GM12878 (cell line): Measurements from ENCODE around the gene DLG2. TPM values are rescaled to one million over a fixed set of nuclear protein-coding genes. Genes with fewer than 3 reads are reported as not detected.

Source experiments
- ATAC-seq: fragments of 200-7000 bp; cut with Tn5 transposase; 3 replicates; pipeline ENCODE4 v1.9.1; 2020; ENCODE audit warnings: mild to moderate bottlenecking, moderate library complexity
- BruUV-seq: library from RNA; stranded (reverse); fragments of 400-500 nt; replicated peaks from 2 replicates; lab custom pipeline; 2021; lab: Mats Ljungman, UMichigan
- CTCF ChIA-PET: fragments of 300-600 bp; sonication (Branson Sonifier 250); formaldehyde crosslinking; extraction: SDS; loops from one replicate; lab custom pipeline; 2021; ENCODE audit warnings: inconsistent platforms; lab: Yijun Ruan, JAX
- POLR2A ChIA-PET: fragments of 350-600 bp; formaldehyde crosslinking; extraction: SDS; loops from one replicate; lab custom pipeline; 2021; ENCODE audit warnings: inconsistent platforms; lab: Charles Lee
- RAD21 ChIA-PET: fragments of 300-600 bp; sonication (Branson Sonifier 250); formaldehyde crosslinking; loops from one replicate; lab custom pipeline; 2023; ENCODE audit warnings: antibody characterized with exemption; ENCODE audit not compliant: unreplicated experiment; lab: Charles Lee
- SMC1A ChIA-PET: fragments of 300-600 bp; sonication (Branson Sonifier 250); formaldehyde crosslinking; loops from one replicate; lab custom pipeline; 2023; ENCODE audit not compliant: unreplicated experiment, uncharacterized antibody; lab: Charles Lee
- DNase-seq: peaks from one replicate; pipeline ENCODE4 v3.0.0-alpha.2; 2011; ENCODE audit warnings: low read depth, low spot score
- FAIRE-seq: peaks from 3 replicates; lab custom pipeline; 2011; peaks lifted over from hg19 to GRCh38; lab: Jason Lieb, UNC
- H2AFZ ChIP-seq: 2 replicates; pipeline ENCODE4 v1.6.0; 2011; ENCODE audit warnings: low read depth, low read length, control low read depth; ENCODE audit not compliant: control insufficient read depth
- H3K27ac ChIP-seq: 2 replicates; pipeline ENCODE4 v1.5.1; 2011; ENCODE audit warnings: control low read depth; ENCODE audit not compliant: control insufficient read depth, insufficient read depth
- H3K27me3 ChIP-seq, 2 experiments: replicated peaks in 1 of 2; 2 replicates each; pipeline versions ENCODE4 v1.6.0 to v1.6.1; 2011; ENCODE audit warnings: low read length in 1 of 2; ENCODE audit not compliant: control insufficient read depth in 2 of 2, insufficient read depth in 2 of 2
- H3K36me3 ChIP-seq, 2 experiments: 2 replicates each; pipeline ENCODE4 v1.5.1; 2011; ENCODE audit warnings: low read length in 1 of 2; ENCODE audit not compliant: control insufficient read depth in 2 of 2, insufficient read depth in 2 of 2
- H3K4me1 ChIP-seq: 2 replicates; pipeline ENCODE4 v1.6.1; 2011; ENCODE audit warnings: mild to moderate bottlenecking, low read length, moderate library complexity, mixed read lengths; ENCODE audit not compliant: control insufficient read depth, insufficient read depth
- H3K4me2 ChIP-seq: 2 replicates; pipeline ENCODE4 v1.6.0; 2011; ENCODE audit warnings: control low read depth; ENCODE audit not compliant: control insufficient read depth, insufficient read depth
- H3K4me3 ChIP-seq: fragments of 200-600 bp; sonication (generic); 2 replicates; pipeline ENCODE4 v1.5.1; 2016
- H3K79me2 ChIP-seq: 2 replicates; pipeline ENCODE4 v1.6.0; 2011; ENCODE audit warnings: low read length; ENCODE audit not compliant: control insufficient read depth, insufficient read depth
- H3K9ac ChIP-seq: 2 replicates; pipeline ENCODE4 v1.8.0; 2011; ENCODE audit warnings: low read length, control low read depth, mixed read lengths; ENCODE audit not compliant: control insufficient read depth, insufficient read depth
- H3K9me3 ChIP-seq: replicated peaks from 3 replicates; pipeline ENCODE4 v1.5.1; 2011; ENCODE audit warnings: mild to moderate bottlenecking, low read length; ENCODE audit not compliant: control insufficient read depth, insufficient read depth
- H4K20me1 ChIP-seq: 2 replicates; pipeline ENCODE4 v1.6.0; 2011; ENCODE audit not compliant: control insufficient read depth, insufficient read depth
- CHD4 ChIP-seq: fragments of 200-600 bp; sonication (generic); IDR thresholded peaks from 2 replicates; pipeline ENCODE4 v1.6.1; 2016; ENCODE audit warnings: mild to moderate bottlenecking
- CREM ChIP-seq: IDR thresholded peaks from 2 replicates; pipeline ENCODE4 v1.6.1; 2014; ENCODE audit warnings: antibody characterized with exemption, low read depth
- NBN ChIP-seq: fragments of 450-650 bp; IDR thresholded peaks from 2 replicates; pipeline ENCODE4 v1.6.1; 2016
- NR2F1 ChIP-seq: fragments of 450-650 bp; conservative IDR thresholded peaks from 2 replicates; pipeline ENCODE4 v1.6.1; 2017; ENCODE audit warnings: mild to moderate bottlenecking
- PML ChIP-seq: IDR thresholded peaks from 2 replicates; pipeline ENCODE4 v1.6.1; 2012; ENCODE audit warnings: low read length, inconsistent platforms
- POU2F2 ChIP-seq: IDR thresholded peaks from 3 replicates; pipeline ENCODE4 v1.6.1; 2011; ENCODE audit warnings: low read depth, mild to moderate bottlenecking, low read length, borderline replicate concordance
- RCOR1 ChIP-seq: conservative IDR thresholded peaks from 2 replicates; pipeline ENCODE4 v1.6.1; 2012; ENCODE audit warnings: low read depth, low read length, improper control_type of control experiment
- STAT1 ChIP-seq: fragments of 450-650 bp; conservative IDR thresholded peaks from 2 replicates; pipeline ENCODE4 v1.6.1; 2014; ENCODE audit warnings: antibody characterized with exemption, mild to moderate bottlenecking
- STAT3 ChIP-seq: IDR thresholded peaks from 2 replicates; pipeline ENCODE4 v1.6.1; 2011; ENCODE audit warnings: low read depth, low read length, improper control_type of control experiment
- YBX1 ChIP-seq: fragments of 450-650 bp; IDR thresholded peaks from 2 replicates; pipeline ENCODE4 v1.6.1; 2016; ENCODE audit warnings: antibody characterized with exemption
- YY1 ChIP-seq: IDR thresholded peaks from 2 replicates; pipeline ENCODE4 v1.6.1; 2011; ENCODE audit warnings: low read depth, mild to moderate bottlenecking, low read length
- ZNF384 ChIP-seq: IDR thresholded peaks from 2 replicates; pipeline ENCODE4 v1.6.1; 2012; ENCODE audit warnings: low read depth, mild to moderate bottlenecking, low read length, improper control_type of control experiment, borderline replicate concordance
- ZNF622 ChIP-seq: fragments of 450-650 bp; IDR thresholded peaks from 2 replicates; pipeline ENCODE4 v1.6.1; 2017; ENCODE audit warnings: mild to moderate bottlenecking, inconsistent platforms
- WGBS: methylation state at CpG from one replicate; pipeline ENCODE4 v1.1.6; 2016; ENCODE audit warnings: low lambda C conversion rate; ENCODE audit not compliant: insufficient replicate concordance, insufficient coverage; ENCODE audit errors: missing lambda C conversion rate; 5-methylcytosine and 5-hydroxymethylcytosine counted together
- in situ Hi-C: fragments of 300-500 bp; cut with MboI; formaldehyde crosslinking; loops from 9 replicates; pipeline ENCODE4 v1.14.3; 2018; ENCODE audit warnings: mixed read lengths
- intact Hi-C: fragments of 100-400 bp; cut with micrococcal nuclease; formaldehyde crosslinking; loops from one replicate; pipeline ENCODE4 v1.14.2; 2022; ENCODE audit not compliant: unreplicated experiment
- polyA plus RNA-seq, 11 experiments: library from polyadenylated mRNA; depleted of rRNA in 4 of 11; unstranded in 6 of 11; stranded (reverse) in 5 of 11; fragments of >200 nt; fragmentation: Nextera tagmentation in 4 of 11; fragmentation: Illumina TruSeq in 1 of 11; extraction: Ambion mirVana in 4 of 11; extraction: Trizol in 1 of 11; gene quantifications; 1 replicate in 1 of 11; 2 replicates in 10 of 11; pipeline versions ENCODE4 v1.2.1 to v1.2.3, GENCODE V29; 2011 to 2016; ENCODE audit warnings: inconsistent platforms in 2 of 11, missing spikeins in 2 of 11, low read depth in 1 of 11
- total RNA-seq, 4 experiments: library from RNA; depleted of rRNA in 3 of 4; stranded (reverse); fragments of >200 nt in 3 of 4; fragmentation: Illumina TruSeq in 1 of 4; extraction: Trizol in 1 of 4; gene quantifications; 2 replicates each; pipeline versions ENCODE4 v1.2.1 to v1.2.3, GENCODE V29; 2013 to 2021
- TF ChIP-seq, protein P1 (sequence below): IDR thresholded peaks from 2 replicates; pipeline ENCODE4 v1.6.1; 2012; ENCODE audit warnings: improper control_type of control experiment, low read depth, low read length; ENCODE audit not compliant: insufficient replicate concordance
- TF ChIP-seq, protein P2 (sequence below): fragments of 450-650 bp; IDR thresholded peaks from 2 replicates; pipeline ENCODE4 v1.6.1; 2017; ENCODE audit warnings: mild to moderate bottlenecking

Gene DLG2
- total and polyA plus RNA-seq, 10 of the 15 experiments (the other 5 are each of a cell fraction or from before 2014, with no cell fraction given), result 0.09 to 0.98 (median 0.35) TPM

DNA sequence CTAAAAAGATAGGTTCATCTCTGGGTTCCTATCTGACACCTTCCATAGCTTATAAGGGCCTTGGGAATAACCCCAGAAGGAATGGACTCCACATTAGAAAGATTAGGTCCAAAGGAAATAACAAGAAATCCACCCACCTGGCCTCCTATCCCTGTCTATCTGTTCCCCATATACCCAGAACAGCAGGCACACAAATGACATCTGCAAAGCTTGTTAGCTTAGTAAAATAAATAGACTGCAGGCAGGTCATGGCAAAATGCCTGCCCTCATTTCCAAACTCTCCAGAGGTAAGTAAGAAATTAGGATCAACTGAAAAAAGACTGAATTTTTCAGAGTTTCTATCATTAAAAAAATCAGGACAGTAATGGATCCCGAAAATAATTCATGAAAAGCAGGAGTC, 489.5 kb downstream of the DLG2 start (continued):
- TF ChIP-seq, protein P1, sequence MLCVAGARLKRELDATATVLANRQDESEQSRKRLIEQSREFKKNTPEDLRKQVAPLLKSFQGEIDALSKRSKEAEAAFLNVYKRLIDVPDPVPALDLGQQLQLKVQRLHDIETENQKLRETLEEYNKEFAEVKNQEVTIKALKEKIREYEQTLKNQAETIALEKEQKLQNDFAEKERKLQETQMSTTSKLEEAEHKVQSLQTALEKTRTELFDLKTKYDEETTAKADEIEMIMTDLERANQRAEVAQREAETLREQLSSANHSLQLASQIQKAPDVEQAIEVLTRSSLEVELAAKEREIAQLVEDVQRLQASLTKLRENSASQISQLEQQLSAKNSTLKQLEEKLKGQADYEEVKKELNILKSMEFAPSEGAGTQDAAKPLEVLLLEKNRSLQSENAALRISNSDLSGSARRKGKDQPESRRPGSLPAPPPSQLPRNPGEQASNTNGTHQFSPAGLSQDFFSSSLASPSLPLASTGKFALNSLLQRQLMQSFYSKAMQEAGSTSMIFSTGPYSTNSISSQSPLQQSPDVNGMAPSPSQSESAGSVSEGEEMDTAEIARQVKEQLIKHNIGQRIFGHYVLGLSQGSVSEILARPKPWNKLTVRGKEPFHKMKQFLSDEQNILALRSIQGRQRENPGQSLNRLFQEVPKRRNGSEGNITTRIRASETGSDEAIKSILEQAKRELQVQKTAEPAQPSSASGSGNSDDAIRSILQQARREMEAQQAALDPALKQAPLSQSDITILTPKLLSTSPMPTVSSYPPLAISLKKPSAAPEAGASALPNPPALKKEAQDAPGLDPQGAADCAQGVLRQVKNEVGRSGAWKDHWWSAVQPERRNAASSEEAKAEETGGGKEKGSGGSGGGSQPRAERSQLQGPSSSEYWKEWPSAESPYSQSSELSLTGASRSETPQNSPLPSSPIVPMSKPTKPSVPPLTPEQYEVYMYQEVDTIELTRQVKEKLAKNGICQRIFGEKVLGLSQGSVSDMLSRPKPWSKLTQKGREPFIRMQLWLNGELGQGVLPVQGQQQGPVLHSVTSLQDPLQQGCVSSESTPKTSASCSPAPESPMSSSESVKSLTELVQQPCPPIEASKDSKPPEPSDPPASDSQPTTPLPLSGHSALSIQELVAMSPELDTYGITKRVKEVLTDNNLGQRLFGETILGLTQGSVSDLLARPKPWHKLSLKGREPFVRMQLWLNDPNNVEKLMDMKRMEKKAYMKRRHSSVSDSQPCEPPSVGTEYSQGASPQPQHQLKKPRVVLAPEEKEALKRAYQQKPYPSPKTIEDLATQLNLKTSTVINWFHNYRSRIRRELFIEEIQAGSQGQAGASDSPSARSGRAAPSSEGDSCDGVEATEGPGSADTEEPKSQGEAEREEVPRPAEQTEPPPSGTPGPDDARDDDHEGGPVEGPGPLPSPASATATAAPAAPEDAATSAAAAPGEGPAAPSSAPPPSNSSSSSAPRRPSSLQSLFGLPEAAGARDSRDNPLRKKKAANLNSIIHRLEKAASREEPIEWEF, result no peak
- TF ChIP-seq STAT1 (no peak), YY1 (no peak), PML (no peak), STAT3 (no peak)

DNA sequence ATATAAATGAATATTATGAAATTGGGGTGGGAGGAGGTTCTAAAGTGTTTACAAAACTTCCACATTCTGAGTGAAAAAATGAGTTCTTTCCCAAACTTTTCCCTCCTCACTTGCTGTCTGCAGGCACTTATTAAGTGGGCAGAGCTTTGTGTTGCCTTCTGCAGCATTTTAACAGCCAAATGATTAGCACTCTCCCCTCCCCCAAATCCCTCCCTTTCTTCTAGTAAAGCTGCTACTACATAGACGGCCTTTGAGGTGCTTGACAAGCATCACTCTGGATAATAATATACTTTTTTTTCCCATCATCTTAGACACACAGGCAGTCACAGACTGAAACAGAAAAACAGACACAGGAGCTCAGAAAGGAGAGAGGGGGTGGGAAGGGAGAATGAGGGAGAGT, 493.5 kb downstream of the DLG2 start:
- no peak for ATAC-seq
- POLR2A ChIA-PET, result no interaction called here
- no peak overlapping the region for H3K4me3 ChIP-seq
- H4K20me1 ChIP-seq, result no peaks in the 10 kb centered on the region
- H3K27me3 ChIP-seq, result no peaks in the 10 kb centered on the region
- intact Hi-C loops, result no loop called here
- no peak overlapping the region for H2AFZ ChIP-seq
- H3K27ac ChIP-seq, result no peak overlapping the region
- TF ChIP-seq CREM, result no peak
- no peak for TF ChIP-seq RCOR1
- no peak for TF ChIP-seq NR2F1
- no peak for TF ChIP-seq ZNF622
- TF ChIP-seq NBN, result no peak
- TF ChIP-seq YBX1, result no peak
- TF ChIP-seq, protein P2, sequence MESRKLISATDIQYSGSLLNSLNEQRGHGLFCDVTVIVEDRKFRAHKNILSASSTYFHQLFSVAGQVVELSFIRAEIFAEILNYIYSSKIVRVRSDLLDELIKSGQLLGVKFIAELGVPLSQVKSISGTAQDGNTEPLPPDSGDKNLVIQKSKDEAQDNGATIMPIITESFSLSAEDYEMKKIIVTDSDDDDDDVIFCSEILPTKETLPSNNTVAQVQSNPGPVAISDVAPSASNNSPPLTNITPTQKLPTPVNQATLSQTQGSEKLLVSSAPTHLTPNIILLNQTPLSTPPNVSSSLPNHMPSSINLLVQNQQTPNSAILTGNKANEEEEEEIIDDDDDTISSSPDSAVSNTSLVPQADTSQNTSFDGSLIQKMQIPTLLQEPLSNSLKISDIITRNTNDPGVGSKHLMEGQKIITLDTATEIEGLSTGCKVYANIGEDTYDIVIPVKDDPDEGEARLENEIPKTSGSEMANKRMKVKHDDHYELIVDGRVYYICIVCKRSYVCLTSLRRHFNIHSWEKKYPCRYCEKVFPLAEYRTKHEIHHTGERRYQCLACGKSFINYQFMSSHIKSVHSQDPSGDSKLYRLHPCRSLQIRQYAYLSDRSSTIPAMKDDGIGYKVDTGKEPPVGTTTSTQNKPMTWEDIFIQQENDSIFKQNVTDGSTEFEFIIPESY, result no peak
- no peak for TF ChIP-seq CHD4
- TF ChIP-seq POU2F2, result no peak
- no peak for TF ChIP-seq ZNF384
- no peaks in the 10 kb centered on the region for H3K36me3 ChIP-seq
- H3K79me2 ChIP-seq, result no peaks in the 10 kb centered on the region
- H3K9me3 ChIP-seq, result no peaks in the 10 kb centered on the region
- WGBS, result 36% methylated on average over 1 of the region's 1 CpG
- BruUV-seq, result no TSS peak
- SMC1A ChIA-PET, result interaction anchor here (1.1 to 2.0 kb wide), 2 partner anchors 10 to 19 kb away, joined by 3 to 7 read pairs; no protein-coding TSS in a partner anchor
- RAD21 ChIA-PET, result no interaction called here
- no peak for FAIRE-seq
- in situ Hi-C loops, result no loop called here
- CTCF ChIA-PET, result no interaction called here
- H3K4me1 ChIP-seq, result no peaks in the 10 kb centered on the region
- DNase-seq, result no peak
- no peak overlapping the region for H3K4me2 ChIP-seq
- H3K9ac ChIP-seq, result no peak overlapping the region
